LNCAP (cell line): ENCODE results near the gene C1QTNF12.

Experiments used
- CTCF ChIP-seq: fragments of 450-650 bp; IDR thresholded peaks from 2 replicates; pipeline ENCODE4 v1.5.1; 2017; ENCODE audit warnings: mild to moderate bottlenecking

The C1QTNF12 gene

GRCh38 chr1:1212780-1213344 lies 33.7 kb downstream of the C1QTNF12 start:
- TF ChIP-seq CTCF, result no peak

DNA sequence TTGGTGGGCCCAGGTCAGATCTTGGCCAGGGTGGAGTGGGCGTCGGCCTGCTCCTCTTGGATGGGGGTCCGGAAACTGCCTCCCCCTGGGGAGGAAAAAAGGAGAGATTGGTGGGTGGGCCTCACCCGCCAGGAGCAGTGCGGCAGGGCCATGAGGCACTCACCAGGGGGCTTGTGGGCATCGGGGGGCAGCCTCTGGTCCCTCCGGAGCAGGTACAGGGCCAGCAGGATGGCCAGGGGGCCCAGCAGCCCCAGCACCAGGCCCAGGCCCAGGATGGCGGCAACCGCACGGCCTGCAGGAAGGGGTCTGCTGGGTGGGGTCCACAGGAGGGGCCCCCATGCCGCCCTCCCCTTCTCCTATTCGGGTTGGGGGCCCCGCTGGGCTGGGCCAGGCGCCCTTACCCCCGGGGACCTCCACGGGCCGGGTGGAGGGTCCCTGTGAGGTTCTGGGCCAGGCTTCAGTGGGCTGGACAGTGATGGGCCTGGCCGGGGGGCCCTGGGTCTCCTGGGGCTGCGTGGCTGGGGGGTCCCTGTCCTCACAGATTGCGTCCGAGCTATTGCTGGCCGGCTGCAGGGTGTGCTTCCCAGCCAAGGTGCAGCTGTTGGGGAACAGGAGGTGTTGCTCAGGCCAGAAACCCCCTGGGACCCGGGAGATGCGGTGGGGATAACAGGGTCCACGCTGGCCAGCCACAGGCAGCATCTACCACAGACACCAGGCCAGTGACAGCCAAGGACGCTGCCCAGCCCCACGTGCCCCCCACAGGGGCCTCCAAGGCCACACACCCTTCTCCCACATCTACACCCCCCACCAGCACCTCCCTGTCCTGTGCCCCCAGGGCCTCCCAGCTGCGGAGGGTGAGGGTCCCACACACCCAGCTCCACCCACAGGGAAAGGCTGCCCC lies 34.7 kb downstream of the C1QTNF12 start:
- no peak for TF ChIP-seq CTCF

GRCh38 chr1:1210726-1211540 lies 35.6 kb downstream of the C1QTNF12 start:
- no peak for TF ChIP-seq CTCF

GRCh38 chr1:1208713-1209433 lies 37.6 kb downstream of the C1QTNF12 start:
- TF ChIP-seq CTCF, result no peak

DNA sequence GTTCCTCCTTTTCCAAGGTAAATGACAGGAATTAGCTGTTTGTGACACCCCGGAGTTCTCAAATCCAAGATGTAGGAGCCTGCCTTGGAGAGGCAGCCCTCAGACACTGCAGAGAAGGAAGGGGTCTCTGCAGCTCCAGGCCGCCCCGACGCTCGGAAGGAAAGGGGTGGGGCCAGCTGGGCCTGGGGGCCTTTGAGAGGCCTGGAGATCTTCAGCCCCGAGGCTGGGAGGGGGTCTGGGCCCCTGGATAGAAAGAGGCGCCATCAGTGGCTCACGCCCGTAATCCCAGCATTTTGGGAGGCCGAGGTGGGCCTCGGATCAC lies 39.0 kb downstream of the C1QTNF12 start:
- no peak for TF ChIP-seq CTCF

GRCh38 chr1:1206966-1207531 lies 39.5 kb downstream of the C1QTNF12 start:
- no peak for TF ChIP-seq CTCF
